Memory B cell (primary cell): ENCODE results near the gene PPHLN1.
A peak's percentile ranks its signal among the peaks of the same experiment; 100 is the strongest.

Experiments
- ATAC-seq: fragments of 150-1000 bp; cut with Tn5 transposase; 2 replicates; pipeline ENCODE4 v1.10.0; 2021; ENCODE audit warnings: low read depth, mild to moderate bottlenecking, moderate library complexity
- DNase-seq, 2 donors: peaks; one replicate each; pipeline ENCODE4 v3.0.0; 2022; ENCODE audit warnings: low spot score in 2 of 2
- H3K27ac Mint-ChIP-seq: one replicate; pipeline ENCODE4 v1.8.0; 2022; ENCODE audit warnings: mild to moderate bottlenecking, moderate library complexity, mixed read lengths
- H3K27me3 Mint-ChIP-seq: one replicate; pipeline ENCODE4 v1.8.0; 2022; ENCODE audit warnings: mixed read lengths
- H3K36me3 Mint-ChIP-seq: one replicate; pipeline ENCODE4 v1.8.0; 2022; ENCODE audit warnings: mild to moderate bottlenecking, mixed read lengths
- H3K4me1 Mint-ChIP-seq: one replicate; pipeline ENCODE4 v1.8.0; 2022; ENCODE audit warnings: mixed read lengths
- H3K4me3 Mint-ChIP-seq: one replicate; pipeline ENCODE4 v1.8.0; 2022; ENCODE audit warnings: mild to moderate bottlenecking, moderate library complexity, mixed read lengths
- H3K9me3 Mint-ChIP-seq: one replicate; pipeline ENCODE4 v1.8.0; 2022; ENCODE audit warnings: mixed read lengths

The PPHLN1 gene

GRCh38 chr12:42409471-42409870 lies 83.5 kb downstream of the PPHLN1 start:
- Mint-ChIP-seq H3K36me3 (peaks cover 21% of the 10 kb centered on the region), H3K4me1 (peaks cover 17% of the 10 kb centered on the region), H3K9me3 (no peaks in the 10 kb centered on the region), H3K27ac (no peak overlapping the region), H3K4me3 (no peak overlapping the region), H3K27me3 (no peaks in the 10 kb centered on the region)
- no peak for ATAC-seq
- no peak for DNase-seq

GRCh38 chr12:42410340-42410739 lies 84.4 kb downstream of the PPHLN1 start:
- H3K4me3 Mint-ChIP-seq, result no peak overlapping the region

GRCh38 chr12:42420395-42420794 lies 94.4 kb downstream of the PPHLN1 start:
- no peak for DNase-seq
- H3K27me3 Mint-ChIP-seq, result no peaks in the 10 kb centered on the region
- no peaks in the 10 kb centered on the region for H3K9me3 Mint-ChIP-seq
- H3K4me3 Mint-ChIP-seq, result no peak overlapping the region
- H3K4me1 Mint-ChIP-seq, result peaks cover 26% of the 10 kb centered on the region
- H3K36me3 Mint-ChIP-seq, result peaks cover 18% of the 10 kb centered on the region
- H3K27ac Mint-ChIP-seq, result peak overlapping the region; percentile 49
- ATAC-seq, result no peak

More at GRCh38 chr12:42410340-42410739, 84.4 kb downstream of the PPHLN1 start:
- H3K9me3 Mint-ChIP-seq, result no peaks in the 10 kb centered on the region
- H3K27me3 Mint-ChIP-seq, result no peaks in the 10 kb centered on the region
- no peak for ATAC-seq
- DNase-seq, result no peak
- peaks cover 13% of the 10 kb centered on the region for H3K4me1 Mint-ChIP-seq
- peaks cover 19% of the 10 kb centered on the region for H3K36me3 Mint-ChIP-seq
- no peak overlapping the region for H3K27ac Mint-ChIP-seq

- Mint-ChIP-seq H3K27me3 (no peaks in the 10 kb centered on the region), H3K36me3 (peaks cover 10% of the 10 kb centered on the region), H3K4me3 (no peak overlapping the region), H3K9me3 (no peaks in the 10 kb centered on the region), H3K4me1 (peaks cover 16% of the 10 kb centered on the region), H3K27ac (no peak overlapping the region)
- no peak for ATAC-seq
- no peak for DNase-seq
These were observed 96.1 kb downstream of the PPHLN1 start for GRCh38 chr12:42421844-42422779.

- Mint-ChIP-seq H3K9me3 (no peaks in the 10 kb centered on the region), H3K27me3 (no peaks in the 10 kb centered on the region), H3K4me3 (no peak overlapping the region), H3K27ac (no peak overlapping the region), H3K4me1 (peaks cover 18% of the 10 kb centered on the region), H3K36me3 (peaks cover 15% of the 10 kb centered on the region)
- DNase-seq, result no peak
- ATAC-seq, result no peak
These were observed 96.8 kb downstream of the PPHLN1 start for GRCh38 chr12:42422785-42423184.

GRCh38 chr12:42426746-42427145 lies 100.8 kb downstream of the PPHLN1 start:
- peaks cover 9% of the 10 kb centered on the region for H3K4me1 Mint-ChIP-seq
- DNase-seq (no peak), ATAC-seq (no peak)
- H3K4me3 Mint-ChIP-seq, result no peak overlapping the region
- no peaks in the 10 kb centered on the region for H3K9me3 Mint-ChIP-seq
- peaks cover 27% of the 10 kb centered on the region for H3K36me3 Mint-ChIP-seq
- H3K27me3 Mint-ChIP-seq, result no peaks in the 10 kb centered on the region
- no peak overlapping the region for H3K27ac Mint-ChIP-seq

GRCh38 chr12:42428850-42429249 lies 102.9 kb downstream of the PPHLN1 start:
- H3K36me3 Mint-ChIP-seq, result peaks cover 41% of the 10 kb centered on the region
- H3K27ac Mint-ChIP-seq, result no peak overlapping the region
- ATAC-seq (no peak), DNase-seq (no peak)
- no peaks in the 10 kb centered on the region for H3K9me3 Mint-ChIP-seq
- H3K27me3 Mint-ChIP-seq, result no peaks in the 10 kb centered on the region
- no peak overlapping the region for H3K4me3 Mint-ChIP-seq
- peaks cover 9% of the 10 kb centered on the region for H3K4me1 Mint-ChIP-seq

- peaks cover 15% of the 10 kb centered on the region for H3K4me1 Mint-ChIP-seq
- no peak overlapping the region for H3K4me3 Mint-ChIP-seq
- no peaks in the 10 kb centered on the region for H3K27me3 Mint-ChIP-seq
- no peaks in the 10 kb centered on the region for H3K9me3 Mint-ChIP-seq
- H3K36me3 Mint-ChIP-seq, result peaks cover 42% of the 10 kb centered on the region
- H3K27ac Mint-ChIP-seq, result no peak overlapping the region
- DNase-seq (no peak), ATAC-seq (no peak)
These were observed 106.7 kb downstream of the PPHLN1 start for GRCh38 chr12:42432517-42433140.

GRCh38 chr12:42440608-42441007 lies 114.6 kb downstream of the PPHLN1 start:
- ATAC-seq (no peak), DNase-seq (no peak)
- H3K4me3 Mint-ChIP-seq, result no peak overlapping the region
- peak overlapping the region; percentile 66 for H3K27ac Mint-ChIP-seq
- peaks cover 8% of the 10 kb centered on the region for H3K4me1 Mint-ChIP-seq
- H3K27me3 Mint-ChIP-seq, result no peaks in the 10 kb centered on the region
- peaks cover 51% of the 10 kb centered on the region for H3K36me3 Mint-ChIP-seq
- peaks cover 6% of the 10 kb centered on the region for H3K9me3 Mint-ChIP-seq

GRCh38 chr12:42442311-42442759 lies 116.4 kb downstream of the PPHLN1 start:
- Mint-ChIP-seq H3K27me3 (no peaks in the 10 kb centered on the region), H3K4me3 (no peak overlapping the region), H3K4me1 (peaks cover 4% of the 10 kb centered on the region), H3K27ac (no peak overlapping the region), H3K36me3 (peaks cover 47% of the 10 kb centered on the region), H3K9me3 (peaks cover 6% of the 10 kb centered on the region)
- DNase-seq, result no peak
- no peak for ATAC-seq

- H3K9me3 Mint-ChIP-seq, result peaks cover 6% of the 10 kb centered on the region
- no peak overlapping the region for H3K4me3 Mint-ChIP-seq
- H3K27me3 Mint-ChIP-seq, result no peaks in the 10 kb centered on the region
- ATAC-seq (no peak), DNase-seq (no peak)
- H3K36me3 Mint-ChIP-seq, result peaks cover 47% of the 10 kb centered on the region
- peaks cover 7% of the 10 kb centered on the region for H3K4me1 Mint-ChIP-seq
- no peak overlapping the region for H3K27ac Mint-ChIP-seq
These were observed 116.9 kb downstream of the PPHLN1 start for GRCh38 chr12:42442888-42443287.

- DNase-seq (no peak), ATAC-seq (no peak)
- Mint-ChIP-seq H3K27ac (no peak overlapping the region), H3K4me3 (no peak overlapping the region), H3K36me3 (peaks cover 51% of the 10 kb centered on the region), H3K4me1 (peaks cover 15% of the 10 kb centered on the region), H3K27me3 (no peaks in the 10 kb centered on the region), H3K9me3 (peaks cover 6% of the 10 kb centered on the region)
These were observed 118.4 kb downstream of the PPHLN1 start for GRCh38 chr12:42444192-42444943.

- H3K4me3 Mint-ChIP-seq, result no peak overlapping the region
- H3K4me1 Mint-ChIP-seq, result peaks cover 20% of the 10 kb centered on the region
- no peaks in the 10 kb centered on the region for H3K27me3 Mint-ChIP-seq
- H3K9me3 Mint-ChIP-seq, result peaks cover 6% of the 10 kb centered on the region
- ATAC-seq, result no peak
- peak overlapping the region; percentile 60 for H3K27ac Mint-ChIP-seq
- peaks cover 48% of the 10 kb centered on the region for H3K36me3 Mint-ChIP-seq
- DNase-seq, result no peak
These were observed 119.9 kb downstream of the PPHLN1 start for GRCh38 chr12:42445891-42446290.

GRCh38 chr12:42446761-42447160 lies 120.8 kb downstream of the PPHLN1 start:
- peak; percentile 12 for ATAC-seq
- Mint-ChIP-seq H3K27ac (no peak overlapping the region), H3K9me3 (peaks cover 6% of the 10 kb centered on the region), H3K4me1 (peaks cover 25% of the 10 kb centered on the region), H3K27me3 (no peaks in the 10 kb centered on the region), H3K4me3 (no peak overlapping the region), H3K36me3 (peaks cover 42% of the 10 kb centered on the region)
- no peak for DNase-seq
